ENCODE results near the gene MPPED2.

MPPED2 gene

GRCh38 chr11:30424844-30425243 lies 161.3 kb downstream of the MPPED2 start:
- CTCF ChIA-PET = no interaction called here
- no peaks in the 10 kb centered on the region for H3K9me3 Mint-ChIP-seq
- DNase-seq = no peak
- no peak overlapping the region for H3K27ac Mint-ChIP-seq
- H3K27me3 Mint-ChIP-seq = peaks cover 3% of the 10 kb centered on the region
- no peaks in the 10 kb centered on the region for H3K36me3 Mint-ChIP-seq
- H3K4me1 Mint-ChIP-seq = no peaks in the 10 kb centered on the region
- H3K4me3 Mint-ChIP-seq = no peak overlapping the region

- no peak for DNase-seq
- Mint-ChIP-seq H3K4me3 (no peak overlapping the region), H3K4me1 (no peaks in the 10 kb centered on the region), H3K27ac (no peak overlapping the region), H3K9me3 (no peaks in the 10 kb centered on the region), H3K36me3 (no peaks in the 10 kb centered on the region), H3K27me3 (peaks cover 3% of the 10 kb centered on the region)
- CTCF ChIA-PET = no interaction called here
Measured at GRCh38 chr11:30424321-30424720, 161.8 kb downstream of the MPPED2 start.

- no peaks in the 10 kb centered on the region for H3K4me1 Mint-ChIP-seq
- CTCF ChIA-PET = no interaction called here
- H3K4me3 Mint-ChIP-seq = no peak overlapping the region
- H3K27me3 Mint-ChIP-seq = peaks cover 3% of the 10 kb centered on the region
- no peak for DNase-seq
- H3K27ac Mint-ChIP-seq = no peak overlapping the region
- H3K36me3 Mint-ChIP-seq = no peaks in the 10 kb centered on the region
- H3K9me3 Mint-ChIP-seq = no peaks in the 10 kb centered on the region
Measured at GRCh38 chr11:30423886-30424285, 162.3 kb downstream of the MPPED2 start.

GRCh38 chr11:30423279-30423648 lies 162.9 kb downstream of the MPPED2 start:
- DNase-seq = no peak
- CTCF ChIA-PET = no interaction called here
- no peak overlapping the region for H3K4me3 Mint-ChIP-seq
- H3K27ac Mint-ChIP-seq = no peak overlapping the region
- no peaks in the 10 kb centered on the region for H3K9me3 Mint-ChIP-seq
- no peaks in the 10 kb centered on the region for H3K4me1 Mint-ChIP-seq
- H3K36me3 Mint-ChIP-seq = no peaks in the 10 kb centered on the region
- H3K27me3 Mint-ChIP-seq = peaks cover 3% of the 10 kb centered on the region

- Mint-ChIP-seq H3K9me3 (no peaks in the 10 kb centered on the region), H3K27ac (no peak overlapping the region), H3K4me3 (no peak overlapping the region), H3K36me3 (no peaks in the 10 kb centered on the region), H3K4me1 (no peaks in the 10 kb centered on the region), H3K27me3 (peaks cover 3% of the 10 kb centered on the region)
- CTCF ChIA-PET = no interaction called here
- no peak for DNase-seq
Measured at GRCh38 chr11:30422447-30423278, 163.5 kb downstream of the MPPED2 start.

- H3K4me1 Mint-ChIP-seq = no peaks in the 10 kb centered on the region
- H3K4me3 Mint-ChIP-seq = no peak overlapping the region
- no peaks in the 10 kb centered on the region for H3K9me3 Mint-ChIP-seq
- no peak for DNase-seq
- peaks cover 3% of the 10 kb centered on the region for H3K27me3 Mint-ChIP-seq
- no peak overlapping the region for H3K27ac Mint-ChIP-seq
- CTCF ChIA-PET = interaction anchor here (1.3 kb wide), 1 partner anchor 13 kb away, joined by 3 read pairs; no protein-coding TSS in a partner anchor
- no peaks in the 10 kb centered on the region for H3K36me3 Mint-ChIP-seq
Measured at GRCh38 chr11:30420233-30420787, 165.8 kb downstream of the MPPED2 start.

- Mint-ChIP-seq H3K4me1 (no peaks in the 10 kb centered on the region), H3K27me3 (no peaks in the 10 kb centered on the region), H3K27ac (no peak overlapping the region), H3K9me3 (no peaks in the 10 kb centered on the region), H3K4me3 (no peak overlapping the region), H3K36me3 (no peaks in the 10 kb centered on the region)
- CTCF ChIA-PET = no interaction called here
- no peak for DNase-seq
Measured at GRCh38 chr11:30414806-30415205, 171.3 kb downstream of the MPPED2 start.

GRCh38 chr11:30414244-30414643 lies 171.9 kb downstream of the MPPED2 start:
- no peaks in the 10 kb centered on the region for H3K9me3 Mint-ChIP-seq
- H3K36me3 Mint-ChIP-seq = no peaks in the 10 kb centered on the region
- CTCF ChIA-PET = no interaction called here
- no peaks in the 10 kb centered on the region for H3K4me1 Mint-ChIP-seq
- DNase-seq = no peak
- no peak overlapping the region for H3K4me3 Mint-ChIP-seq
- H3K27me3 Mint-ChIP-seq = no peaks in the 10 kb centered on the region
- H3K27ac Mint-ChIP-seq = no peak overlapping the region

- Mint-ChIP-seq H3K27me3 (no peaks in the 10 kb centered on the region), H3K36me3 (no peaks in the 10 kb centered on the region), H3K4me1 (no peaks in the 10 kb centered on the region), H3K4me3 (no peak overlapping the region), H3K27ac (no peak overlapping the region), H3K9me3 (no peaks in the 10 kb centered on the region)
- CTCF ChIA-PET = no interaction called here
- no peak for DNase-seq
Measured at GRCh38 chr11:30412509-30412908, 173.6 kb downstream of the MPPED2 start.

- CTCF ChIA-PET = no interaction called here
Measured at GRCh38 chr11:30411383-30411782, 174.8 kb downstream of the MPPED2 start.

GRCh38 chr11:30406978-30407762 lies 179.0 kb downstream of the MPPED2 start:
- H3K9me3 Mint-ChIP-seq = no peaks in the 10 kb centered on the region
- H3K27ac Mint-ChIP-seq = no peak overlapping the region
- no peaks in the 10 kb centered on the region for H3K36me3 Mint-ChIP-seq
- no peak for DNase-seq
- no peaks in the 10 kb centered on the region for H3K4me1 Mint-ChIP-seq
- no peaks in the 10 kb centered on the region for H3K27me3 Mint-ChIP-seq
- no peak overlapping the region for H3K4me3 Mint-ChIP-seq
- CTCF ChIA-PET = no interaction called here

More at GRCh38 chr11:30411383-30411782, 174.8 kb downstream of the MPPED2 start:
- no peak for DNase-seq
- Mint-ChIP-seq H3K9me3 (no peaks in the 10 kb centered on the region), H3K4me3 (no peak overlapping the region), H3K27ac (no peak overlapping the region), H3K27me3 (no peaks in the 10 kb centered on the region), H3K36me3 (no peaks in the 10 kb centered on the region), H3K4me1 (no peaks in the 10 kb centered on the region)

- no peaks in the 10 kb centered on the region for H3K27me3 Mint-ChIP-seq
- DNase-seq = no peak
- no peak overlapping the region for H3K4me3 Mint-ChIP-seq
- CTCF ChIA-PET = no interaction called here
- no peaks in the 10 kb centered on the region for H3K9me3 Mint-ChIP-seq
- no peaks in the 10 kb centered on the region for H3K4me1 Mint-ChIP-seq
- H3K36me3 Mint-ChIP-seq = no peaks in the 10 kb centered on the region
- no peak overlapping the region for H3K27ac Mint-ChIP-seq
Measured at GRCh38 chr11:30405385-30405784, 180.8 kb downstream of the MPPED2 start.

- no peak for DNase-seq
- no peaks in the 10 kb centered on the region for H3K9me3 Mint-ChIP-seq
- CTCF ChIA-PET = no interaction called here
- H3K4me3 Mint-ChIP-seq = no peak overlapping the region
- no peaks in the 10 kb centered on the region for H3K36me3 Mint-ChIP-seq
- H3K4me1 Mint-ChIP-seq = no peaks in the 10 kb centered on the region
- no peaks in the 10 kb centered on the region for H3K27me3 Mint-ChIP-seq
- no peak overlapping the region for H3K27ac Mint-ChIP-seq
Measured at GRCh38 chr11:30404136-30404535, 182.0 kb downstream of the MPPED2 start.

GRCh38 chr11:30395751-30396150 lies 190.4 kb downstream of the MPPED2 start:
- Mint-ChIP-seq H3K36me3 (no peaks in the 10 kb centered on the region), H3K27me3 (no peaks in the 10 kb centered on the region), H3K9me3 (no peaks in the 10 kb centered on the region), H3K4me1 (no peaks in the 10 kb centered on the region), H3K4me3 (no peak overlapping the region), H3K27ac (no peak overlapping the region)
- no peak for DNase-seq
- CTCF ChIA-PET = no interaction called here

GRCh38 chr11:30393012-30393411 lies 193.1 kb downstream of the MPPED2 start:
- H3K9me3 Mint-ChIP-seq = no peaks in the 10 kb centered on the region
- no peaks in the 10 kb centered on the region for H3K36me3 Mint-ChIP-seq
- CTCF ChIA-PET = no interaction called here
- H3K27me3 Mint-ChIP-seq = no peaks in the 10 kb centered on the region
- no peak overlapping the region for H3K27ac Mint-ChIP-seq
- no peaks in the 10 kb centered on the region for H3K4me1 Mint-ChIP-seq
- no peak for DNase-seq
- no peak overlapping the region for H3K4me3 Mint-ChIP-seq

Data from activated naive CD4-positive, alpha-beta T cell treated with anti-CD3 and anti-CD28 coated beads, Interleukin-2, amount 10 ng/mL, durations not matched to agents 7 days and 5 days (primary cell).